ENCODE measurements around the gene DGKI. TPM values are rescaled to one million over a fixed set of nuclear protein-coding genes. Genes with fewer than 3 reads are reported as not detected.

The DGKI gene
- total RNA-seq, 1 experiment from 2014 or later = 21.6 TPM

GRCh38 chr7:137434530-137434929, 412.2 kb downstream of the DGKI start:
- no peak for DNase-seq (ENCODE audit: low read depth)

DNA sequence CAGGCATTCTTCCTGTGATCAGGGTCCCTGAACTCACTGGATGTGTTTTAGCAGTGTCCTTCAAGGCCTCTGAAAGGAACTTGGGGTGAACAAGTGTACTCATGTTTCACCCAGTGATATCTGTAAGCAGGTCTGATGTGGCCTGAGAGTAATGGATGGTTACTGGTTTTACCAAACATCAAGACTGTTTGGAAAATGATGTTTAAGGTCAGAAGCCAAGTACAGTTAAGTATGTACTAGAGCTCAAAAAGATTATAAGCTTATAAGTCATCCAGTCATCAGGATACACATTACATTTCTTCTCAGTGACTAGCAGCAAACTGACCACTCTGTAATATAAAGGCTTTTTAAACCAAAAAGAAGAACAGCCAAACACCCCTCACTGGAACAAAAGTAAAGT, 423.5 kb downstream of the DGKI start:
- no peak for DNase-seq (ENCODE audit: low read depth)

- no peak for DNase-seq (ENCODE audit: low read depth)
These were observed 425.4 kb downstream of the DGKI start for GRCh38 chr7:137421366-137421765.

DNA sequence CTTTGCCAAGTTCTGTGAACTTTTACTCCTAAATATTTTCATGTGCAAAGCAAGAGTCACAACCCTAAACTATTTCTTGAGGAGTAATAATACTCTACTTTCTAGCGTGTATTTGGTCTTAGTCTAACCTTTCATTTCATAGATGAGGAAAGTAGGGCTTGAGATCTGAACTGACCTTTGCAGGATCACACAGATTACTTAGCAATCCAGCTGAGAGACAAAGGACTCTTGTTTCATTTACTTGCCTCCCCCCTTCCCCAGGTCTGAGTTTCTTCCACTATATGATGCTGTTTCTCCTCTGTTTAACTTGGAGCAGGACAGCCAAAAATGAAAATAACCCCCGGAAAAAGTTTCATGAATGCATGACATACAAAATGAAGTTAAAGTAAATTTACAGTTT, 427.9 kb downstream of the DGKI start:
- DNase-seq (ENCODE audit: low read depth) = peak; percentile 11

- peak; percentile 27 for DNase-seq (ENCODE audit: low read depth)
These were observed 429.3 kb downstream of the DGKI start for GRCh38 chr7:137417464-137417863.

GRCh38 chr7:137413901-137414300, 432.9 kb downstream of the DGKI start:
- DNase-seq (ENCODE audit: low read depth) = no peak

GRCh38 chr7:137411446-137411845, 435.3 kb downstream of the DGKI start:
- DNase-seq (ENCODE audit: low read depth) = no peak

DNA sequence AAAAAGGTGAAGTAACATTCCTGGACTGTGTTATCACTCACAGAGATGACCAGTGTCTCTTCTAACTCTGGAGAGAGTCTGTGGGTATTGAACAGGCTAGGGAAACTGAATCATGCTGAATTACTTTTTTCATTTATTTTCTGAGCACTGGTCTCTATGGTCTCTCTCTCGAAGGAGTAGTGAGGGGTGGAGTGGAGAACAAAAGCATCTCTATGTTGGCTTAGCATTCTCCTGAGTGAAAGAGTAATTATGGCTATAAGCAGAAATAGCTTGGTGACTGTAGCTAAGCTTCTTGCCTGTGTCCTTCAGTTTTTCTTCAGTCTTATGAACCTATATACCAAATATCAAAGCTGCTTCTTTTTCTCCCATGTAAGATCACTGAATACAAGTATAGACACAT, 438.6 kb downstream of the DGKI start:
- DNase-seq (ENCODE audit: low read depth) = no peak

DNA sequence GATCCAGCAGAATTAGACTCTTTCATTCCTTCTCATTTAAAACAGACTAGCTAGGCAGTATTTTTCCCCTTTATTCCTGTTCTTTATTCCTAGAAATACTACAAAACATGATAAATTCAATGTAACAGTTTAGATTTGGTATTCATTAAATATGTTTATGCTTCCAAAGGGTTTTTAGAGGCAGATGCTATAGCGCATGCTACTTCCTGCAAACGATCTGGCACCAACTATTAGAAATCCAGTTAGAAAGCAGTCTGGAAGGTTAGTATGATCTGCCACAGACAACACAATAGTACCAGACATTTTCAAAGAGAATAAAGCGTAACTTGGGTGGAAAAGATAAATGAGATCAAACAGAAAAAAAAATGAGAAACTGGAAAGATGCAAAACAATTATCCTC, 439.7 kb downstream of the DGKI start:
- no peak for DNase-seq (ENCODE audit: low read depth)

- no peak for DNase-seq (ENCODE audit: low read depth)
These were observed 442.0 kb downstream of the DGKI start for GRCh38 chr7:137404660-137405317.

DNA sequence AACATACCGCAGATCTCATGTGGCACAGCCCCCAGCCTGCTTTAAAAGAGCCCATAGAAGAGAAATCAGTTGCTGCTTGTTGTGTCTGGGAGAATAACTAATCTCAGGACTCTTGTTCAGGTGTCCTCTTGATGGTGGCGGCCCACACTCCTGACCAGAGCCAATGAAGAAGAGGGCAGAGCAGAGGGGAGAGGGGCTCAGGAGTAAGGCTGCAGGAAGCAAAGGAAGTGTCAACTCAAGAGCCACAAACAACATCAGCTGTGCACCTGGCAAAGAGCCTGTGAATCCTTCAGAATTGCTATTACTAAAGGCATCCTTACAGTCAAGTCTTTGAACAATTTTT, 443.4 kb downstream of the DGKI start:
- no peak for DNase-seq (ENCODE audit: low read depth)

- DNase-seq (ENCODE audit: low read depth) = no peak
These were observed 444.0 kb downstream of the DGKI start for GRCh38 chr7:137402536-137403352.

- DNase-seq (ENCODE audit: low read depth) = peak; percentile 29
These were observed 446.6 kb downstream of the DGKI start for GRCh38 chr7:137399827-137400823.

- DNase-seq (ENCODE audit: low read depth) = no peak
These were observed 450.7 kb downstream of the DGKI start for GRCh38 chr7:137396051-137396450.

GRCh38 chr7:137395420-137395819, 451.4 kb downstream of the DGKI start:
- no peak for DNase-seq (ENCODE audit: low read depth)

DNA sequence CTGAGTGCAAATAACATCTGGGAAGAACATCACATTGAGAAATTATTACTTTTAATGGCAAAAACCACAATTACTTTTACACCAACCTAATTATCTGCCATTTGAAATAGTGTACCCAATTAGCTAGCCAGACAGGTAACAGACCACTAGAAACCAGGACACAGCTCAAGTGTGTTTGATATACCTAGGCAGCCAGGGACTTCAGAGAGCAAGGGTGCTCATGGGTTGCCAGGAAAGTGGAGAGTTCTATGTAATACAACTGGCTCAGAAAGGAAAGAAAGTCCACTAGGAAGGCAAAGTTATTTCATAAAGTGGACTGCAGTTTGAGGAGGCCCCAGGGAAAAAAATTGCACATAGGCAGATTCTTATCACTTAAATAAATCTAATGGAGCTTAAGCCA, 453.2 kb downstream of the DGKI start:
- DNase-seq (ENCODE audit: low read depth) = no peak

- no peak for DNase-seq (ENCODE audit: low read depth)
These were observed 456.7 kb downstream of the DGKI start for GRCh38 chr7:137390076-137390475.

GRCh38 chr7:137388916-137389315, 457.9 kb downstream of the DGKI start:
- DNase-seq (ENCODE audit: low read depth) = no peak

DNA sequence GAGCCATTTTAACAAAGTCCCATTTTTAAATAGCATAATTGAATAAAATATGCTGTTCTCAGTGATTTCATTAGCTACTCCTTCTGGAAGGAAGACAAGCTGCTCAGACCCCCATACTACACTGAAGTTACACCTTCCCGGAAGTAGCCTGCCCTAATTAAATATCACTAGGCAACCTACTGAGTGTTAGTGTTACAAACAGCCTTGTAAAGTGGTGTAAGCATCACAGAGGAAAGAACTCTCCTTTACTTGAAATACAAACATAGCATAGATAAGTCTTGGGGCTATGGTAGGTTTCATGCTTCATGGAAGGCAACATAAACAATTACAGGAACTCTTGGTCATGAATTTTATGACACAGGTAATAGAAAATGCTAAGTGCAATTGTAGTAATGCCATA, 459.8 kb downstream of the DGKI start:
- no peak for DNase-seq (ENCODE audit: low read depth)

DNA sequence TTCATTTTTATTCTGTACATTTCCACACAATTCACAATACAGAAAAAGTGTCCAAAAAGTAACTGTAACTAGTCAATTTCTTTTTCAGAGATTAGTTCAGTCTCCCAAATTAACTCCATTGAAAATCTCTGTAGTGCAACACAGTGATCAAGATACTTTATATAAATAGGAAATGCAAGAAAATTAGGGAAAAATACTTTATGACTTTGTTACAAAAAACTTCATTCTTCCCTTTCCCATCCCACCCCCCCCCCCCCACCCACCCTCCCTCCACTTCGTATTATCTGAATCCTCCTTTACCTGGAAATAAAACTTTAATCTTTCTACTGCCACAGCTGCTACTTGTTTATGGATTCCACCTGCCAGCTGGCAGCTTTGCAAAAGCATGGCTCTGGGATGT, 465.7 kb downstream of the DGKI start:
- DNase-seq (ENCODE audit: low read depth) = no peak

DNA sequence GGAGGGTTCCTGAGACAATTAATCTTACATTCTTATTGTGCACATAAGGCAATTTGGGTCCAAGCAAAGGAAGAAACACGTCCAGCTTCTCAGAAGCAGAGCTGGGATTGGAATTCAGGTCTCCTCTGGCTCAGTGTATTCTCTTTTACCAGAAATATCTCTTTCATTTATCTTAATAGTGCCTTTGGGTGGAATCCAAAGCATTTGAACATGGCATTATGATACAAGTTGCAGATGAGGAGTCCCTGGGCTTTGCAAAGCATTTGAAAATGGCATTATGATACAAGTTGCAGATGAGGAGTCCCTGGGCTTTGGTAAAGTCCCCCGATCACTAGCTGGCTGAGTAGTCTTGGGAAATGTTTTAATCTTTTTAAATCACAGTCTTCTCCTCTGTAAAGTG, 473.3 kb downstream of the DGKI start:
- no peak for DNase-seq (ENCODE audit: low read depth)

DNA sequence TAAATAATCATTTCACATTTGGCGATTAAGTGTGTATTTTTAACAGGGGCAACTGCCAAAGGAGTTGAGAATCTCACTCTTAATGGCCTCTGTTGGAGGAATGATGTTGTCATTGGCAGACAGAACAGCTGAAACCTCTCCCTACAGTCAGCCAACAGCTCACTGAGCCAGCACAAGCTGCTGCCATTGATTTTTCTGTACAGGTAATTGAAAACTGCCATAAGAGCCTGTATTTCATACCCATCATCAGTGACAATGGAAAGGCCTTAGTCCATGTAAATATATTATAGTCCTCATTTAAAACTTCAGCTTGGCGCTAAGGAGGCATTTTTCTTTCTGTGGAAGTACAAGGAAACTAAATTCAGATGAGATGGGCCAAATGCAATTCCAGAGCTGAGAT, 475.2 kb downstream of the DGKI start:
- no peak for DNase-seq (ENCODE audit: low read depth)

All from HT1080 (cell line).